CD4-positive, alpha-beta T cell treated with Interleukin-17A for 1 hour (primary cell): ENCODE measurements around the gene NRAS.
"Not testable (repeated sequence)": the region's sequence is repeated elsewhere in the genome, so short reads cannot be mapped to it uniquely, and the experiment has no call there.

Source experiments
- DNase-seq: peaks from one replicate; pipeline ENCODE4 v3.0.0-alpha.2; 2020

Gene NRAS

GRCh38 chr1:114716304-114717170 lies at the start of gene NRAS:
Gene NRAS (minus strand): TSS chr1:114716771. CDS start chr1:114716160, 611 bp downstream.
- DNase-seq, result peak; percentile 95

GRCh38 chr1:114764689-114765088 lies 48.1 kb upstream of the NRAS start:
- DNase-seq, result no peak

GRCh38 chr1:114758256-114758832 lies 41.8 kb upstream of the NRAS start:
- no peak for DNase-seq

- DNase-seq, result peak; percentile 99
Measured at GRCh38 chr1:114757455-114758255, 41.1 kb upstream of the NRAS start, which contains the start of gene CSDE1. Gene CSDE1 (minus strand): TSS chr1:114757984. CDS start chr1:114739890, 18,094 bp downstream.

- peak; percentile 28 for DNase-seq
Measured at GRCh38 chr1:114756949-114757454, 40.4 kb upstream of the NRAS start.

- peak; percentile 46 for DNase-seq
Measured at GRCh38 chr1:114756009-114756892, 39.7 kb upstream of the NRAS start.

GRCh38 chr1:114755006-114755931 lies 38.7 kb upstream of the NRAS start:
- no peak for DNase-seq

- not testable (repeated sequence) for DNase-seq
Measured at GRCh38 chr1:114753702-114754101, 37.1 kb upstream of the NRAS start.

GRCh38 chr1:114753143-114753542 lies 36.6 kb upstream of the NRAS start:
- DNase-seq, result no peak

GRCh38 chr1:114750780-114751179 lies 34.2 kb upstream of the NRAS start:
- DNase-seq, result no peak

- no peak for DNase-seq
Measured at GRCh38 chr1:114749835-114750234, 33.3 kb upstream of the NRAS start.

- no peak for DNase-seq
Measured at GRCh38 chr1:114746450-114747121, 30.0 kb upstream of the NRAS start.

- DNase-seq, result no peak
Measured at GRCh38 chr1:114745291-114745690, 28.7 kb upstream of the NRAS start.

- DNase-seq, result no peak
Measured at GRCh38 chr1:114741963-114742746, 25.6 kb upstream of the NRAS start.

GRCh38 chr1:114740331-114740730 lies 23.8 kb upstream of the NRAS start:
- DNase-seq, result no peak

- no peak for DNase-seq
Measured at GRCh38 chr1:114737314-114737849, 20.8 kb upstream of the NRAS start.

GRCh38 chr1:114735479-114735878 lies 18.9 kb upstream of the NRAS start:
- DNase-seq, result no peak

- no peak for DNase-seq
Measured at GRCh38 chr1:114729782-114730181, 13.2 kb upstream of the NRAS start.

GRCh38 chr1:114728553-114728952 lies 12.0 kb upstream of the NRAS start:
- DNase-seq, result no peak
